HUES64 (cell line): Measurements from ENCODE around the gene KLRC4.
"Not testable (repeated sequence)": the region's sequence is repeated elsewhere in the genome, so short reads cannot be mapped to it uniquely, and the experiment has no call there.

Experiments
- H3K27ac ChIP-seq: 2 replicates; pipeline ENCODE4 v1.7.0; 2013; ENCODE audit warnings: low read depth, low read length, inconsistent platforms
- H3K27me3 ChIP-seq: 2 replicates; pipeline ENCODE4 v1.6.1; 2013; ENCODE audit warnings: mild to moderate bottlenecking, low read length; ENCODE audit not compliant: insufficient read depth
- H3K36me3 ChIP-seq: 2 replicates; pipeline ENCODE4 v1.6.1; 2013; ENCODE audit warnings: mild to moderate bottlenecking, low read length; ENCODE audit not compliant: insufficient read depth
- H3K4me1 ChIP-seq: 2 replicates; pipeline ENCODE4 v1.6.1; 2013; ENCODE audit warnings: mild to moderate bottlenecking, low read length, moderate library complexity; ENCODE audit not compliant: insufficient read depth
- H3K4me3 ChIP-seq: 2 replicates; pipeline ENCODE4 v1.5.1; 2013; ENCODE audit warnings: mild to moderate bottlenecking, low read length, moderate library complexity
- H3K9ac ChIP-seq: 2 replicates; pipeline ENCODE4 v1.6.1; 2013; ENCODE audit warnings: mild to moderate bottlenecking, low read depth, low read length
- H3K9me3 ChIP-seq: 2 replicates; pipeline ENCODE4 v1.6.1; 2013; ENCODE audit warnings: low read depth, low read length; ENCODE audit not compliant: insufficient read depth
- WGBS: fragments of 150-250, 120-280 bp; methylation state at CpG from one replicate; pipeline ENCODE4 v1.1.7; 2013; ENCODE audit warnings: missing lambda C conversion rate; 5-methylcytosine and 5-hydroxymethylcytosine counted together

The KLRC4 gene

DNA sequence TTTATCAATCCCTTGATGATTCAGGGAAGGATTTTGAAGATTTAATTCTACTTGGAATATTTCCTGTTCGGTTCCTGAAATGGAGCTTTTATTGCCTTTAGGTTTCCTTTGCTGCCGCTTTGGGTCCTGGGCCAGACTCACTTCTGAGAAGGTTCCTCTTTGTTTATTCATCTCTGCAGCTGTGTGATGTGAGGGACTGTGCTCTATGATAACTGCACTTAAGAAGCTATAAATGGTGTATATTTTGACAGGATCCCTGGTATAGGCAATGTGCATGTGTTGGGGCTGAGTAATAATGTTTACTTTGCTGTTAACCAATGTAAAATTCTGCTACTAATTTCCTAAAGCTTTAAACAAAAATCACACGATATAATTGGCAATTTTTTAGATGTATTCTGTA, 26.3 kb upstream of the KLRC4 start, which contains the start of gene KLRC2:
TSS of gene KLRC2 (minus strand) at position 195 of the 400 bp plus-strand sequence. CDS start at position 171, 24 bp downstream.
- H3K27ac ChIP-seq, H3K4me1 ChIP-seq, H3K36me3 ChIP-seq: not testable (repeated sequence)

DNA sequence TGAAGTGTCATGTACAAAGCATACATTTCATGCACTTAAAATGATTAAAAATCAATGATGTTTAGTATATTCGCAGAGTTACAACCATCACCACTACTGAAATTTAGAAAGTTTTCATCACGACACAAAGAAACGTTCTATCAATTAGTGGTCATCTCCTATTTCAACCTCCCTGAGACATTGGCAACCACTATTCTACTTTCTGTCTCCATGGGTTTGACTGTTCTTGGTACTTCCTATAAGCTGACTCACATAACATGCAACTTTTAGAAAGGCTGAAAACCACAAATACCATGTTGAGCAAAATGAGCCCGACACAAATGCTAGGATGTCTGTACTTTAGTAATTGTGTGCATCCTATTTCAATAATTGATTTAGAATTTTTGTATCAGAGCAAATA, 21.1 kb upstream of the KLRC4 start:
- not testable (repeated sequence) for H3K4me1 ChIP-seq, H3K9ac ChIP-seq, H3K36me3 ChIP-seq, H3K27ac ChIP-seq, H3K27me3 ChIP-seq, H3K4me3 ChIP-seq, H3K9me3 ChIP-seq
- whole genome bisulfite sequencing, result 97% methylated on average over 3 of the region's 4 CpGs

More for the DNA sequence above, 26.3 kb upstream of the KLRC4 start, which contains the start of gene KLRC2:
- not testable (repeated sequence) for H3K9ac ChIP-seq, H3K9me3 ChIP-seq, H3K27me3 ChIP-seq, H3K4me3 ChIP-seq
- 83% methylated on average over 2 of the region's 3 CpGs for WGBS

DNA sequence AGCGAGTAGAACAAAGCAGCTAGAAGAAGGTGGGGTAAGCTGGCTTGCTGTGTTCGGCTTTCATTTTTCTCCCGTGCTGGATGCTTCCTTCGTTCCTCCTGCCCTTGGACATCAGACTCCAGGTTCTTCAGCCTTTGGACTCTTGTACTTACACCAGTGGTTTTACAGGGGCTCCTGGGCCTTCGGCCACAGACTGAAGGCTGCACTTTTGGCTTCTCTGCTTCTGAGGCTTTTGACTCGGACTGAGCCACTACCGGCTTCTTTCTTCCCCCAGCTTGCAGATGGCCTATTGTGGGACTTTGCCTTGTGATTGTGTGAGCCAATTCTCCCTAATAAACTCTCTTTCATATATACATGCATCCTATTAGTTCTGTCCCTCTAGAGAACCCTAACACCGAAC, 16.4 kb upstream of the KLRC4 start:
- not testable (repeated sequence) for H3K27me3 ChIP-seq

DNA sequence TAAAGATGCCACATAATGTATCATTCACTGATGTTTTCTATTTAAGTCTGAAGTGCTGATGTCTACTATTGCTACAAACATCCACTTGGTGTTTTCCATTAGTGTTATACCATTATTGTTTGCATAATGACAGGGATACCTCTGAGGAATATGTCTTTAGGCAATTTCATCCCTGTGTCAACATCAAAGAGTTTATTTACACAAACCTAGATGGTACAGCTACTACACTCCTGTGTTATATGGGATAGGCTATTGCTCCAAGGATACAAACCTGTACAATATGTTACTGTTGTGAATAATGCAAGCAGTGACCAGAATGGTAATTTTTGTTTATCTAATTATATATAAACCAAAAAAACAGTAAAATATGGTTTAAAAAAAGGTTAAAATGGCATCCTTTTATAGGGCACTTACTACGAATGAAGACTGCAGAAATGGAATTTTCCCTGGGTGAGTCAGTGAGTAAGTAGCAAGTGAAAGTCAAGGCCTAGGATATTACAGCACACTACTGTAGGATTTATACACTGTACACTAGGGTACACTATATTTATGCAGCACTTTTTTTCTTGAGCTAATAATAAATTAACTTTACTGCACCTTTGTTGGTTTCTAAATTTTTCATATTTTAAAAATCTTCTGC, 14.8 kb upstream of the KLRC4 start:
- H3K36me3 ChIP-seq, result not testable (repeated sequence)

More for the DNA sequence above, 16.4 kb upstream of the KLRC4 start:
- not testable (repeated sequence) for H3K4me1 ChIP-seq, H3K9me3 ChIP-seq, H3K4me3 ChIP-seq, H3K36me3 ChIP-seq, H3K9ac ChIP-seq, H3K27ac ChIP-seq
- WGBS, result 93% methylated on average over 6 of the region's 8 CpGs

DNA sequence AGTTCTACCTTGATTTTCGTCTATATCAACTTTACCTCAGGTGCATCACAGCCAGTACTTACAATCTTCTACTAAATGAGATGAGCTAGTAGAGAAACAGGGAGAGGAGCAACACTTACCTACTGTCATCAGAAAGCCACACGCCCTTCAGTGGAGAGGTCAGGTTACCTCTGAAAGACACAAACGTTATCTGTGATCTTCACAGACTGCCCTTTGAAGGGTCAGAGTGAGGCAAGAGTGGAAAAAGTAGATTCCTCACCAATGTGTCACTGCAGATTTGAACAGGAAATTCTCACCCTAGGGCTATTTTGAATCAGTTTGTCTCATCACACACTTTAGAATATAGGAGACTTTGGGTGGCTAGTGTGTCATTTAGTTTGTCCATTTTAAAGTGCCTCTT, 12.6 kb upstream of the KLRC4 start:
- not testable (repeated sequence) for H3K27ac ChIP-seq, H3K27me3 ChIP-seq, H3K4me1 ChIP-seq, H3K4me3 ChIP-seq, H3K9ac ChIP-seq, H3K36me3 ChIP-seq, H3K9me3 ChIP-seq
- WGBS, result 14% methylated on average over 1 of the region's 3 CpGs

More for the DNA sequence above, 14.8 kb upstream of the KLRC4 start:
- H3K27me3 ChIP-seq, H3K9me3 ChIP-seq, H3K9ac ChIP-seq, H3K27ac ChIP-seq, H3K4me1 ChIP-seq, H3K4me3 ChIP-seq: not testable (repeated sequence)
- no CpG with 5 or more reads among the region's 1 CpG for WGBS

DNA sequence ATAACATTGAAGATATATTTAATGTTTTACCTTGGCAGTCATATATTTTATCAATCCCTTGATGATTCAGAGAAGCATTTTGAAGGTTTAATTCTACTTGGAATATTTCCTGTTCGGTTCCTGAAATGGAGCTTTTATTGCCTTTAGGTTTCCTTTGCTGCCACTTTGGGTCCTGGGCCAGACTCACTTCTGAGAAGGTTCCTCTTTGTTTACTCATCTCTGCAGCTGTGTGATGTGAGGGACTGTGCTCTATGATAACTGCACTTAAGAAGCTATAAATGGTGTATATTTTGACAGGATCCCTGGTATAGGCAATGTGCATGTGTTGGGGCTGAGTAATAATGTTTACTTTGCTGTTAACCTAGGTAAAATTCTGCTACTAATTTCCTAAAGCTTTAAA, 10.8 kb upstream of the KLRC4 start, which contains the start of gene KLRC3:
TSS of gene KLRC3 (minus strand) at position 262 of the 400 bp plus-strand sequence. CDS start at position 217, 45 bp downstream.
- 67% methylated on average over 1 of the region's 1 CpG for WGBS
- not testable (repeated sequence) for H3K4me3 ChIP-seq

DNA sequence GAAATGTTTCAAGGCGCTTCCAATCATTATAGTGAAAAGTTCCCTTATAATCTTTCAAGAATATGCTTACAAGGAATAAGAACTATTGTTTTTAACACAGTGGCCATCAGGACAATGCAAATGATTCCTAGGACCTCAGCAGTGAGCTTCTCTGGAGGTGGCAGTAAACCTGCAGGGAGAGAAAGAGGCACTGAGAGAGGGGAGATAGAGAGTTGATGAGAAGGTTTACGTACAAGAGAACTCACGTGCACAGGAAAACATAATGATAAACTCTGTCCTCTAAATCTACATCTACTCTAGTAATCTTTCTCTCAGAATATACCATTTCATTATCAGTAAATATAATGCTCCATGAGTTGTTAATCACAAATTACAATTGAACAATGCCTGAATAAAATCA, 715 bp downstream of the KLRC4 start:
- no peak overlapping the region for H3K4me3 ChIP-seq
- no peaks in the 10 kb centered on the region for H3K9me3 ChIP-seq
- H3K4me1 ChIP-seq, result peaks cover 9% of the 10 kb centered on the region
- no peaks in the 10 kb centered on the region for H3K36me3 ChIP-seq
- 55% methylated on average over 2 of the region's 3 CpGs for WGBS
- no peak overlapping the region for H3K9ac ChIP-seq
- H3K27me3 ChIP-seq, result no peaks in the 10 kb centered on the region
- no peak overlapping the region for H3K27ac ChIP-seq

More for the DNA sequence above, 10.8 kb upstream of the KLRC4 start, which contains the start of gene KLRC3:
- not testable (repeated sequence) for H3K4me1 ChIP-seq, H3K9ac ChIP-seq, H3K9me3 ChIP-seq, H3K27ac ChIP-seq, H3K27me3 ChIP-seq, H3K36me3 ChIP-seq

DNA sequence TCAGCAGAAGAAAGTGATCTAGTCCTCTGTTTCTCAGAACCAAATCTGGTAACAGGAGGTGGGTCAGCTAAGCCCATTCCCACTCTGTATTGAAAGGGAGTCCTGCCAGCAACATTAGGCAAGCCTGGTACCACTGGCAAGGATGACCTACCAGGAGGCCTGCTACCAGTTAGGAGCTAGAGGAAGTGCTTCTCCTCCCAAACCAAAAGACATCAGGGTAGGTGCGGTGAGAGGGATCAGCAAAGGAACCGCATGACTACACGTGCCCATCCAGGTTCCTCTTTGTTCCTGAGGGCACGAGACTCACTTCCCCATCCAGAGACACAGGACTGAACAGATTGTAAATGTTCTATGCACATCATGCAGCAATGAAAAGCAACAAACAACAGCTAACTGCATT, 2.8 kb downstream of the KLRC4 start:
- WGBS, result 88% methylated on average over 4 of the region's 4 CpGs
- Histone ChIP-seq H3K4me3 (no peak overlapping the region), H3K4me1 (peaks cover 8% of the 10 kb centered on the region), H3K36me3 (no peaks in the 10 kb centered on the region), H3K27me3 (no peaks in the 10 kb centered on the region), H3K9ac (no peak overlapping the region), H3K27ac (no peak overlapping the region), H3K9me3 (no peaks in the 10 kb centered on the region)

DNA sequence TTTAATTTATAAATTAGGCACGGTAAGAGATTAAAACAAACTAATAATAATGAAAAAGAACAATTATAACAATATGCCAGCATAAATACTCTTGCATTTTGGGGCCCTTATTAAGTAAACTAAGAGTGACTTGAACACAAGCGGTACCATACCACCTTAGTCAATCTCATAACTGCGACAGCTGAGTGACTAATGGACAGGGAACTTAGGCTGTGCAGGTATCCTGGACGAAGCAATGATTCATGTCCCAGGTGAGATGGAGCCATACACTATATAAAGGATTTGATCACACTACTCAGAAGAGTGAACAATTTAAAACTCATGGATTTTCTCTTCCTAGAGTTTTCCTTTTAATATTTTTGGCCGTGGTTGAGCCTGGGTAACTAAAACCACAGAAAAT, 4.3 kb downstream of the KLRC4 start:
- 93% methylated on average over 3 of the region's 5 CpGs for WGBS
- Histone ChIP-seq H3K4me1 (no peaks in the 10 kb centered on the region), H3K4me3 (no peak overlapping the region), H3K9me3 (no peaks in the 10 kb centered on the region), H3K36me3 (no peaks in the 10 kb centered on the region), H3K9ac (no peak overlapping the region), H3K27ac (no peak overlapping the region), H3K27me3 (no peaks in the 10 kb centered on the region)

DNA sequence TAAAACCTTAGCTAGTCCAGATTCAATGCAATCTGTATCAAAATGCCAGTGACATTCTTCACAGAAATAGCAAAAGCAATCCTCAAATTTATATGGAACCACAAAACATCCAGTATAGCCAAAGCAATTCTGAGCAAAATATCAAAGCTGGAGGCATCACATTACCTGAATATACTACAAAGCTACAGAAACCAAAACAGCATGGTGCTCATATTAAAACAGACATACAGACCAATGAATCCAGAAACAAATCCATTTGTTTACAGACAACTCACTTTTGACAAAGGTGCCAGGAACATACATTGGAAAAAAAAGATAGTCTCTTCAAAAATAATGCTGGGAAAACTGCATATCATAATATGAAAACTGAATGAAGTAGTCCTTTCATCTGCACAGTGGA, 4.8 kb downstream of the KLRC4 start:
- no peaks in the 10 kb centered on the region for H3K27me3 ChIP-seq
- H3K36me3 ChIP-seq, result no peaks in the 10 kb centered on the region
- H3K9ac ChIP-seq, result no peak overlapping the region
- H3K27ac ChIP-seq, result no peak overlapping the region
- H3K4me1 ChIP-seq, result no peaks in the 10 kb centered on the region
- no peak overlapping the region for H3K4me3 ChIP-seq
- no peaks in the 10 kb centered on the region for H3K9me3 ChIP-seq

DNA sequence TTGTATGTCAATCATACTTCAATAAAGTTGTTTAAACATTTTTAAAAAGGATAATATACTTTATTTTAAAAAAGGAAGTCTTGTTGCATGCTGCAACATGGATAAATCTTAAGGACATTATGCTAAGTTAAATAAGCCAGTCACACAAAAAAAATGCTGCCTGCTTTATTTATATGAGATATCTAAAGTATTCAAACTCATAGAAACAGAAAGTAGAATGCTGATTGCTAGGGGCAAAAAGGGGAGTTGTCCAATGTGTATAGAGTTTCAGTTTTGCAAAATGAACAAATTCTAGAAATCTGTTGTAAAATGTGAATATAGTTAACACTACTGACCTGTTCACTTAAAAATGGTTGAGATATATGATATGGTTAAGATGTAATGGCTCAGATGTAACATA, 8.7 kb downstream of the KLRC4 start:
- Histone ChIP-seq H3K27ac (no peak overlapping the region), H3K27me3 (no peaks in the 10 kb centered on the region), H3K9ac (no peak overlapping the region), H3K4me1 (no peaks in the 10 kb centered on the region), H3K4me3 (no peak overlapping the region), H3K36me3 (no peaks in the 10 kb centered on the region), H3K9me3 (no peaks in the 10 kb centered on the region)

DNA sequence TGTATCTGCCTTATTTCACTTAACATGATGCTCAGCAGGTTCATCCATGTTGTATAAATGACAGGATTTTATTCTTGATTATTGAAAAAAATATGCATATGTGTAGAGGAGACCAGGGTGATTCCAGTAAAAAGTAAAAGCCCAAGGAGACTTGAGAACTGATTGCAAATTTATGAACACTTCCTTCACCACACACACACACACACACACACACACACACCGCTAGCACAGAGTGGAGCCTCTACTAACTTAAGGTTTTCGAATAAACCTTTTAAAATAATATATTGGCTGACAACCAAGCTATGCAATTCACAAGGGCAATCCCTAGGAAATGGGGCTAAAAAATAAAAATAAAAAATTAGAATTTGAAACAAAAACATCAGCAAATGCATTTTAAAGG, 11.4 kb downstream of the KLRC4 start:
- H3K9me3 ChIP-seq, result no peaks in the 10 kb centered on the region
- 95% methylated on average over 2 of the region's 2 CpGs for WGBS
- H3K4me3 ChIP-seq, result no peak overlapping the region
- no peak overlapping the region for H3K27ac ChIP-seq
- no peaks in the 10 kb centered on the region for H3K36me3 ChIP-seq
- no peaks in the 10 kb centered on the region for H3K27me3 ChIP-seq
- H3K9ac ChIP-seq, result no peak overlapping the region
- H3K4me1 ChIP-seq, result peaks cover 3% of the 10 kb centered on the region; the same call in 1 of the 2 replicates
